Measurements from ENCODE around the gene PGGHG. TPM values are rescaled to one million over a fixed set of nuclear protein-coding genes. Genes with fewer than 3 reads are reported as not detected.
A peak's percentile ranks its signal among the peaks of the same experiment; 100 is the strongest.

PGGHG gene
- total RNA-seq, 1 donor from 2014 or later, result 163 TPM

DNA sequence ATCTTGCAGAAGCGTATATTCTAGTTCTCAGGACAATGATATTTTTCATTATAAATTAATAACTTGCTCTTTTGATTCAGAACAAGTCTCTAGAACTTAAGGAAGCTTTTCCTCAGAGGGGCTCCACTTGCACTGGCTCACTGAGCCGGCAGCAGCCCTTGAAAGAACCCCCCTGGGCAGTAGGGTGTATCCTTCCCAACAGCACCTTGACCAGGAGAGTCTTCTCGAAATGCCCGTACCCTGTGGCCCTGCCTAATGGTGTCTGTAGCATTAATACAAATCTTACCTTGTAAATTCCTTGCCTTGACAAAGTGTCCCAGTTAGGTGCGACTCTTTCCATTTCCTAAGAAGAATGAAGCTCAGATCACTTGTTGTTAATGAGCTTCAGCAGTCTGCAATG lies 38.7 kb upstream of the PGGHG start:
- no peaks in the 10 kb centered on the region for H3K4me1 ChIP-seq
- H3K4me3 ChIP-seq, result no peak overlapping the region
- intact Hi-C loops (cut with DNase I), result no loop called here
- DNase-seq (no peak), ATAC-seq (no peak)
- H3K36me3 ChIP-seq, result peaks cover 80% of the 10 kb centered on the region
- H3K9me3 ChIP-seq, result no peaks in the 10 kb centered on the region
- H3K27me3 ChIP-seq (ENCODE audit: low read depth), result no peaks in the 10 kb centered on the region
- no peak overlapping the region for H3K27ac ChIP-seq
- TF ChIP-seq, protein P1, sequence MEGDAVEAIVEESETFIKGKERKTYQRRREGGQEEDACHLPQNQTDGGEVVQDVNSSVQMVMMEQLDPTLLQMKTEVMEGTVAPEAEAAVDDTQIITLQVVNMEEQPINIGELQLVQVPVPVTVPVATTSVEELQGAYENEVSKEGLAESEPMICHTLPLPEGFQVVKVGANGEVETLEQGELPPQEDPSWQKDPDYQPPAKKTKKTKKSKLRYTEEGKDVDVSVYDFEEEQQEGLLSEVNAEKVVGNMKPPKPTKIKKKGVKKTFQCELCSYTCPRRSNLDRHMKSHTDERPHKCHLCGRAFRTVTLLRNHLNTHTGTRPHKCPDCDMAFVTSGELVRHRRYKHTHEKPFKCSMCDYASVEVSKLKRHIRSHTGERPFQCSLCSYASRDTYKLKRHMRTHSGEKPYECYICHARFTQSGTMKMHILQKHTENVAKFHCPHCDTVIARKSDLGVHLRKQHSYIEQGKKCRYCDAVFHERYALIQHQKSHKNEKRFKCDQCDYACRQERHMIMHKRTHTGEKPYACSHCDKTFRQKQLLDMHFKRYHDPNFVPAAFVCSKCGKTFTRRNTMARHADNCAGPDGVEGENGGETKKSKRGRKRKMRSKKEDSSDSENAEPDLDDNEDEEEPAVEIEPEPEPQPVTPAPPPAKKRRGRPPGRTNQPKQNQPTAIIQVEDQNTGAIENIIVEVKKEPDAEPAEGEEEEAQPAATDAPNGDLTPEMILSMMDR (IDR thresholded peaks at IDR 0.05), result no peak

- Histone ChIP-seq H3K9me3 (no peaks in the 10 kb centered on the region), H3K27me3 (ENCODE audit: low read depth) (no peaks in the 10 kb centered on the region), H3K4me1 (no peaks in the 10 kb centered on the region), H3K36me3 (peaks cover 77% of the 10 kb centered on the region), H3K4me3 (no peak overlapping the region), H3K27ac (no peak overlapping the region)
- intact Hi-C loops (cut with DNase I), result no loop called here
- TF ChIP-seq, protein P1 (IDR thresholded peaks at IDR 0.05), result peak; percentile 69
- DNase-seq (peak; percentile 77), ATAC-seq (peak; percentile 83)
Measured at GRCh38 chr11:250740-251299, 38.1 kb upstream of the PGGHG start.

DNA sequence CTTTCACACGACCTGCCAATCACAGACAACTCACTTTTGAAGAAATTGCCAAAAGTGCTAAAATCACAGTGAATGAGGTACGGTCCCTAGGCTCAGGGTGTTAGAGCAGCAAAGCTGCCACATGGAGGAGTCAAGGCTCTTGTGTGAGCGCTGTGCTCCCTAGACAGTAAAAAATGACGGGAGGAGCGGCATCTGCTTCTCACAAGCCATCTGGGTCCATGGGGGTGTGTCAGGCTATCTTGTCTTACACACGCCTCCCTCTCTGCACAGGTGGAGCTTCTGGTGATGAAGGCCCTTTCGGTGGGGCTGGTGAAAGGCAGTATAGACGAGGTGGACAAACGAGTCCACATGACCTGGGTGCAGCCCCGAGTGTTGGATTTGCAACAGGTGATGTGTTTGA lies 37.4 kb upstream of the PGGHG start:
- ATAC-seq, result no peak
- Histone ChIP-seq H3K4me1 (no peaks in the 10 kb centered on the region), H3K27me3 (ENCODE audit: low read depth) (no peaks in the 10 kb centered on the region), H3K9me3 (no peaks in the 10 kb centered on the region), H3K4me3 (no peak overlapping the region), H3K27ac (no peak overlapping the region), H3K36me3 (peaks cover 69% of the 10 kb centered on the region)
- DNase-seq, result no peak
- intact Hi-C loops (cut with DNase I), result no loop called here
- TF ChIP-seq, protein P1 (IDR thresholded peaks at IDR 0.05), result no peak

DNA sequence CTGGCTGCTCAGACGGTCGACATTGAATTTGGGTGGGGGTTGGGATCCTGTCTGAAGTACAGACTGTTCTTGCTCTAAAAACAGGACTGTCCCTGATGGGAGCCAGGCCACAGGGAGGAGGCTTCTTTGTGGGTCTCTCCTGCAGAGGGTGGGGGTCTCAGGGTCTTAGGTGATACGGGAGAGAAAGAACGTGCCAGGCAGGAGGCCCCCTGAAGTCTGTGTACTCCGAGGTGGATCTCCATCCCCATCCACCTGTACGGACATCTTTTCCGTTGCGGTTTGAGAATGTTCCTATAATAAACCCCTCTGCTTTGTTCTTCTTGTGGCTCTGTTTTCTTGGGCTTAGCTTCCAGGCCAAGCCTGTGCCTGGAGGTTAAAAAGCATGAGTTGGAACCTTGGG lies 36.3 kb upstream of the PGGHG start:
- Histone ChIP-seq H3K27ac (no peak overlapping the region), H3K4me3 (no peak overlapping the region), H3K36me3 (peaks cover 58% of the 10 kb centered on the region), H3K4me1 (no peaks in the 10 kb centered on the region), H3K9me3 (no peaks in the 10 kb centered on the region), H3K27me3 (ENCODE audit: low read depth) (no peaks in the 10 kb centered on the region)
- DNase-seq, result no peak
- no peak for ATAC-seq
- intact Hi-C loops (cut with DNase I), result no loop called here
- TF ChIP-seq, protein P1 (IDR thresholded peaks at IDR 0.05), result no peak

GRCh38 chr11:253160-253885 lies 35.6 kb upstream of the PGGHG start:
- DNase-seq (no peak), ATAC-seq (no peak)
- Histone ChIP-seq H3K4me1 (no peaks in the 10 kb centered on the region), H3K27ac (no peak overlapping the region), H3K27me3 (ENCODE audit: low read depth) (no peaks in the 10 kb centered on the region), H3K36me3 (peaks cover 52% of the 10 kb centered on the region), H3K4me3 (no peak overlapping the region), H3K9me3 (no peaks in the 10 kb centered on the region)
- TF ChIP-seq, protein P1 (IDR thresholded peaks at IDR 0.05), result no peak
- intact Hi-C loops (cut with DNase I), result no loop called here

Measured in lower lobe of right lung (tissue), 2 donors.